CD1c-positive myeloid dendritic cell (primary cell): ENCODE data around the gene KRT14.
"Not testable (repeated sequence)": the region's sequence is repeated elsewhere in the genome, so short reads cannot be mapped to it uniquely, and the experiment has no call there.

Source experiments
- DNase-seq: peaks from one replicate; pipeline ENCODE4 v3.0.0-alpha.2; 2016; ENCODE audit errors: extremely low spot score

KRT14 gene

DNA sequence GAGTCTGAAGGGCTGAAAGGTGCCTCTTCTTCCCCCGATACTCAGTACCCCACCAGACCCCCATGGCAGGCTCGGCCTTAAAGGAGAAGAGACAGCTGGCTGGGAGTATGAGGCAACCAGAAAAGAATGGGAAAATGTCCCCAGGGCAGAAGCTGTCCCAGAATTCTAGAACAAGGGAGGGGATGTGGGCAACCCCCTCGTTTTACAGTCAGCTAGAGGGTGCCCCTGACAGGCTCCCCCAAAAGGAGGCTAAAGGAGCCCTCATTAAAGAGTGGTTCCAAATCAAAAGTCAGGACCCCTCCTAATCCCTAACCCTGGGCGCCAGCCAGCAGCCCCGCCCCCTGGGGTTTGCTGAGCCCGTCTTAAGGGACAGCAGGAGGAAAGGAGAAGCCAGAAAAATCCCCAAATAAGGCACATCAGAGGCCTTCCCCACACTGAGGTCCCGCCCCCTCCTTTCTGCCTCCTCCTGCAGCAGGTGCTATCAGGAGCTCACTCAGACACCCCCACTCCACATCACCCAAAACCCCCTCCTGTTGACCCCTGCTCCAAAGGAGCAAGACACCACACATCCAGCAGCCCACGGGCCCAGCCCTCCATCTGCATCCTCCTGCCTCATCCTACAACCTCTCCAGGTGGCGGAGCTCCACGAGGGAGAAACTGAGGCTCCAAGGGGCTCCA, 36.6 kb upstream of the KRT14 start:
- DNase-seq = not testable (repeated sequence)

DNA sequence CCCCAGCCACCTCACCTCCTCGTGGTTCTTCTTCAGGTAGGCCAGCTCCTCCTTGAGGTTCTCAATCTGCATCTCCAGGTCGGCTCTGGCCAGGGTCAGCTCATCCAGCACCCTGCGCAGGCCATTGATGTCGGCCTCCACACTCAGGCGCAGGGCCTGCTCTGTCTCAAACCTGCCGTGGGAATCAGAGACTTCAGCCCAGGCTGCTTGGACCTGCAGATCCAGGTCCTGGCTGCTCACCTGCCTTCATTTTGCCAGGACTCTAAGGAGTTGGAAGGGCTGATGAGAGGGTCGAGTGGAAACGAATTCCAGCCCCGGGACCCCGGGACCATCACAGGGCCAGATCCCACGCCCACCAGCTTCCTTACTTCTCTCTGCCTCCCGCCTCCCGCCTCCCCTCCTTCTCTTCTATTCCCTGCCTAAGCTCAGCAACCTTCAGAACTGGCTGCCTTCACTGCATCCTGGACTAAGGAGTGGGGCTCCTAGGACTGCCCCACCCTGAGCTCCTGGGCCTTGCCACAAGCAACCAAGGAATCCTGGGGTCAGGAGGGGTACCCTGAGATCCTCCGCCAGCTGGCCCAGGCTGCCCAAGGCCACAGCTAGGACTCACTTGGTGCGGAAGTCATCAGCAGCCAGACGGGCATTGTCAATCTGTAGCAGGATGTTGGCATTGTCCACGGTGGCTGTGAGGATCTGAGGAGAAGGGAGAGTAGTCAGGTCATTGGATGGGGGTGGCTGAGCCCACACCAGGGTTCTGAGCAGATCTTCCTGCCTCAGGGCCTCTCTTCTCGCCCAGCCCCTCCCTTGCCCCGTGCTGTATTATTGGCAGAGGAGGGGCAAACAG, 35.9 kb upstream of the KRT14 start:
- not testable (repeated sequence) for DNase-seq

DNA sequence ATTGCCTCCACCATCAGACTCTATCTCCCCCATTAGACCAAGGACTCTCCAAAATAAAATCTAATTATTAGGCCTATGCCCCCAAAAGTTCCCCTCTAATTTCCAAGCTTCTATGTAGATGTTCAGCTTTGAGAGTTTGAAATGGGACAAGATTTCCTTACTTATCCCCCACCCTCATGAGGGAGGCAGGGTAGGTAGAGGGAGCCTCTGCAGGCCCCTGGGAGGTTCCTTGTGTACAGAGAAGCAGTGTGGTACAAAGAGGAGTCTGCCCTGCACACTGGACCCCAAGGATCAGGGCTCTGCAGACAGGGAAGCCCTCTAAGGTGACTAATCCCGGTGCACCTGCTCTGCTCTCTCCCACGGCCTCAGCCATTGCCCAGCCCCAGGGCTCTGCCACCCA, 35.2 kb upstream of the KRT14 start:
- no peak for DNase-seq

DNA sequence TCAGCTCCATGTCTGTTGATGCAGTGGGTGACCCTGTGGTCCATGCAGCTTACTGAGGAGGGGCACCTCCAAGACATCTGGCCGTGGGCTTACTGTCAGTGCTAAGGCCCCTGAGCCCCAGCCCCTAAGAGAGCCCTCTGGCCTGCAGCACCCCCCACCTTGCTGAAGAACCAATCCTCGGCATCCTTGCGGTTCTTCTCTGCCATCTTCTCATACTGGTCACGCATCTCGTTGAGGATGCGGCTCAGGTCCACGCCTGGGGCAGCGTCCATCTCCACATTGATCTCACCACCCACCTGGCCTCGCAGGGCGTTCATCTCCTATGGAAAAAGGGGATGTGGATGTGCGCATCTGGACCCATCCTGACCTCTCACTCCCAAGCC, 34.7 kb upstream of the KRT14 start:
- DNase-seq = not testable (repeated sequence)

DNA sequence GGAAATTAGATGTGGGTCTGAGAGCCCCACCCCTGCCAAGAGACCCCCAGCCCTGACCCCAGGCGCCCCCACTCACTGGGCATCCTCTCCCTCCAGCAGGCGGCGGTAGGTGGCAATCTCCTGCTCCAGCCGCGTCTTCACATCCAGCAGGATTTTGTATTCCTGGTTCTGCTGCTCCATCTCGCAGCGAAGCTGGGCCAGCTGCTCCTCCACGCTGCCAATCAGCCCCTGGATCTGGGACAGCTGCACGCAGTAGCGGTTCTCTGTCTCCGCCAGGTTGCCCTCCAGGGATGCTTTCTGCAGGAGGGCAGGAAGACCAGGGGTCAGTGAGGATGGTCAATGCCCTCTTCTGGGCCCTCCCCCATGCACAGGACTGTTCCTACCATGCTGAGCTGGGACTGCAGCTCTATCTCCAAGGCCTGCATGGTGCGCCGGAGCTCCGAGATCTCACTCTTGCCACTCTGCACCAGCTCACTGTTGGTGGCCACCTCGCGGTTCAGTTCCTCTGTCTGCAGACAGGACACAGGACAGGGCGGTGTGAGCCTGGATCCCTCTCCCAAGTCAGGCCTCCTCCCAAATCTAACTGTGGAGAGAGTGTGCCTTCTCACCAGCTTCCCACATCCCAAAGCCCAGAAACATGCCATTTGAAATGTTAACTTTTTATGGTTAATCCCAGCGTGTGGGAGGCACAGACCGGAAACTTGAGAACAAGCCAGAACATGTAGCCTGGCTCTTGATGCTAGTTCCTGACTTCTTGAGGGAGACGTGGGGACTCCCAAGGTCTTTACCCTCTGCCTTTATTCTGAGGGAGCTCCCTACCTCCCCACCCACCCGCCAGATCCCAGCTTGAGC, 34.1 kb upstream of the KRT14 start:
- no peak for DNase-seq

DNA sequence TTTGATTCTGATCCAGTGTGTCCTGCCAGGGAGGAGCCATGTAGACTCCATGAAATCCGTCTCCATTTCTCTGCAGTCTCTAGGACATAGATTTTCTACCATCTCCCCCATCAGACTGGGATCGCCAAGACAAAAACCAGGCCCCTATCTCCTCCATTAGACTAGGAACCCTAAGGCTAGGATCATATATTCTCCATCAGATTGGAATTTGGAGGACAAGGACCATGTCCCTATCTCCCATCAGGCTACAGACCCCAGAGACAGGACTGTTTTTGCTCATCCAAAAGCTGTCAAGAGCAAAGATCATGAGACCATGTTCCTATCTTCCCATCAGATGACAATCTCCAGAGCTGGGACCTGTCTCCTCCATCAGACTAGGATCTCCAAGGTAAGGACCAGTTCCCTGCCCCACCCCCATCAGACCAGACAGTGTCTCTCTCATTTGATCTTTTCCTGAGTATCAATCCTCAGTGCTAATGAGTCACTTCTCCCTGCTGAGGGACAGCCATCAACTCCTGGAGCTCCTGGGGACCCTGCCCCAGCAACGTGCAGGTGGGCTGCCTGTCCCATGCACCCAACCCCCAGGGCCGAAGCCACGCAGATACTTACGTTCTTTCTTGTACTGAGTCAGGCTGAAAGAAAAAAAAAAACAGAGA, 33.4 kb upstream of the KRT14 start:
- DNase-seq = not testable (repeated sequence)

DNA sequence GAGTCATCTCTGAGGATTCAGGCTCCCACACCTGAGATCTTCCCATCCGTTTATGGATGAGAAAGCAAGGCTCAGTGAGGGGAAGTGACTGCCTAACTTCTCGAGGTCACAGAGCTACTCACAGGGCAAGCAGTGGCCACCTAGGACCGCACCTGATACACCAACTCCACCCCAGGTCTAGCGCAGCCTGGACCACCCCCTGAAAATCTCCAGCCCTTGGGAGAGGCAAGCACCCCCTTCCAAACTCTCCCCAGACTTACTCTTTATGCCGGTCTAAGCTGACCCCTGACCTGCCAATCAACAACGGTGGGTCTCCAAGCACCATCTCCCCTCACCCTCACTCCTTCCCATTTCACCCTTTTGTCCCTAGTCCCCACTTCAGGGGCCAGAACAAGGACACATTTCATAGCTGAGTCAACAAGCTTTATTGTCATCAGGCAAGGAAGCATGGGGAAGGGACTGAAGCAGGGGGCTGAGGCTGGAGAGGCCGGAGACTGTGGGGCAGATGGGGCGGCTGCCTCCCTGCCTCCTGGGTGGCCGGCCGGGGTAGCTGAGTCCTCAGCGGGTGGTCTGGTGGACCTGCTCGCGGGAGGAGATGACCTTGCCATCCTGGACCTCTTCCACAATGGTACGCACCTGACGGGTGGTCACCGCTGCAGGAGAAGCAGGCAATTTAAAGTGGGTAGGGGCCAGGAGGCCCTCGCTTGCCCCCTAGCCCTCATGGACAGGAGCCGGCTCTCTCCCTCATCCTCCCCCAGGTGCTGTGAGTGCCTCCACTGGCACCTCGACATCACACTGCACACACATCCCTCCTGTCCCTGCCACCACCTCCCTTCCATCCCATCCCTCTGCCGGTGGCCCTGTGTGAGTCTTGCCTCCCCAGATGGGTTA, 32.6 kb upstream of the KRT14 start:
- DNase-seq = no peak

DNA sequence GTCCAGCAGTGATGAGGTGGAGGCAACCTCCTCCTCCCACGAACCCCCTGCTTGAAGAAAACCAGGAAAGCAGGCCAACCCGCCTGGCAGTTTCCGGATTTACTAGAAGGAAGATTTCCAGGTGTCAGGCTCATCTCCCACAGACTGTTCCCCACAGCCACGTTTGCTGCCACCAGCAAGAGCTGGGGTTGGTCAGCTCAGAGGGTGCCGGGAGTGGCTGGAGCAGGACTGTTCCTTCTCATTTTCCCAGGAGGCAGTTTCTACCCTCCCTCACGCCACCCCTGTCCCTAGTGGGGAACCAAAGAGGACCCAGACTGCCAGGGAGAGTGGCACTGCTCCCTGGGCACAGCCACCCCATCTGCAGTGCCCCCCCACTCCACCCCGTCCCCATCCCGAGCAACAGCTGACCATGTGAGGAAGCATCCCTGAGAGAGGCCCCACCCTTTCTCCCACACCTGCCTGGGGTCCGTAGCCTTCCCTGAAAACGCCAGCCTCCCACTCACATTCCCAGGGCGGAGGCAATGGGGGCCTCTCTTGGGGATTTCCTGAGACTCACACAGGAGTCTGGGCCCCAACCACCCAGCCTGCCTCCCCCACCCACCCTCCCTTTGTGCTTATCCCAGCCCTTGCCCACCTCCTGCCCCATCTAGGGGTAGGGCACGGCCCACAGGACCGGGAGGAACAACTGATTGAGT, 31.8 kb upstream of the KRT14 start:
- no peak for DNase-seq

DNA sequence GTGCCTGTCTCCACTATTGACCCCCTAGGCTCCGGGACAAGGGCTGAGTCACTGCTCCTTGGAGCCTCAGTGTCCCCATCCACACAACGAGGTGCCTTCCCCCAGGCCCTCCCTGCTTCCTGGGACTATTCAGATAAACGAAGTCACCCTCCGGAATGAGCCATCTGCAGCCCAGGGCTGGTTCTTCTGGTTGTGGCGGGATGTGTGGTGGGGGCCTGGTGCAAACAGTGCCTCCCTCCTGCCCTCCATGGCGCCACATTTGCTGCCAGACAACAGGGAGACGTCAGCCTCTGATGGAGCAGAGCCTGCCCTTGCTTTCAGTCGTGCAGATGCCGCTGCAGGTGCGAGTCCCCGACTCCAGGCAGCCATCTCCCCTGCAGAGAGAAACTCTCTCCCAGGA, 31.0 kb upstream of the KRT14 start:
- no peak for DNase-seq

DNA sequence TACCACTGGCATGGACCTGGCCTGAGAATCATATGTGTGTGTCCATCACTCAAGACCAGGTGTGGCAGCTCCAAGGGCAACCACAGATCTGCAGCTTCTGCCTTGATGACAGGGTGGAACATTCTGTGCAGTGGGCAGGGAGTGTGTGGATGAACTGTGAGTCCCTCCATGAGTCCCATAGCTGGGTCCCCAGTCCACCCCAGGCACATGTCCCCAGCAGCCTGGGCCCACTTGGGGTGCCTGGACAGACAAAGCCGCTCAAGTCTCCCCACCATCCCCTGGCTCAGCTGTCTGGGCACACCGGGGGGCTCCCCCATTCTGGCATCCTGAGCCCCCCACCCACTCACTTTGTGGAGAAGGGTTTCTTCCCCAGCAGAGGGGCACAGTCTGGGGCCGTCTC, 30.4 kb upstream of the KRT14 start:
- DNase-seq = no peak

DNA sequence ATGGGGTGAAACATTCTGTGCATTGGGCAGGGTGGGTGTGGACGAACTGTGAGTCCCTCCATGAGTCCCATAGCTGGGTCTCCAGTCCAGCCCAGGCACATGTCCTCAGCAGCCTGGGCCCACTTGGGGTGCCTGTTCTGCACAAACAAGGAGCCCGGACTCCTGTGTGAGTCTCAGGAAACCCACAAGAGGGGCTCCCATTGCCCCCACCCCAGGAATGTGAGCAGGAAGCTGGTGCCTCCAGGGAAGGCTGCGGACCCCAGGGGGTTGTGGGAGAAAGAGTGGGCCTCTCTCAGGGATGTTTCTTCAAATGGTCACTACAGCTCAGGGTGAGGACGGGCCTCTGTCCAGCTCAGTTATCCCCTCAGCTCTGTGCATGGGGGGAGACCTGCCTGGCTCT, 29.8 kb upstream of the KRT14 start:
- DNase-seq = not testable (repeated sequence)

DNA sequence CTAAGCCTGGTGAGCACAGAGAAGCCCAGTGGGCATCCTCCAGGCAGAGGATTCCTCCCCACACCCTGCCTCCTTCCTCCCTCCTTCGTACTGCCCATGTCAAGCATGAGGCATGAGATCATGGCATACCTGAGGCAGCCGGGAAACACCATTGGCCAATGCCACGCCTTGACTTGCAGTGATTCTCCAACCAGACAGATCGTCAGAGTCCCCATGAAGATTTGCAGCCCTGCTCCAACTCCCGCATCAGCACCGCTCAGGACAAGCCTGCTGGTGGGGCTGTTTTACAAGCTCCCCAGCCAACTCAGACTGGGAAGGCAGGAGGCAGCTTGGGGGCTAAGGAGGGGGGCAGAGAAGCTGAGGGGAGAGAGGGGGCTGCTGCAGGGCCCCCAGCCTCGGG, 28.8 kb upstream of the KRT14 start:
- no peak for DNase-seq

DNA sequence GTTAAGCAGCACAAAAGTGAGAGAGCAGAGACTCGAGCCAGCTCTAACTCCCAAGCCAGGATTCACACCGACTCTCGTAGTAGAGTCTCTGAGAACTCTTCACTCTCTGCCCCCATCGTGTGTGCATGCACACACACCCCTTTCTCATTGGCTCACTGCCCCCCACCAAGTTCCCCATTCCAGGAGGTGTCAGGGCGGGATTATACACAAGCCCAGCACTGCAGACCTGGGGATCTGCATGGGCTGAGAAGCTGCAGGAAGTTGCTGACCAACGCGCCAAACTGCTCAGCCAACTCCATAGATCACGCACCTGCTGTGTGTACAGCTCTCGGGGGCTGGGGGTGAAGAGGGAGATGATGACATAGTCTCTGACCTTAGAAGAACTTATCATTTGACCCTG, 28.1 kb upstream of the KRT14 start:
- DNase-seq = not testable (repeated sequence)

DNA sequence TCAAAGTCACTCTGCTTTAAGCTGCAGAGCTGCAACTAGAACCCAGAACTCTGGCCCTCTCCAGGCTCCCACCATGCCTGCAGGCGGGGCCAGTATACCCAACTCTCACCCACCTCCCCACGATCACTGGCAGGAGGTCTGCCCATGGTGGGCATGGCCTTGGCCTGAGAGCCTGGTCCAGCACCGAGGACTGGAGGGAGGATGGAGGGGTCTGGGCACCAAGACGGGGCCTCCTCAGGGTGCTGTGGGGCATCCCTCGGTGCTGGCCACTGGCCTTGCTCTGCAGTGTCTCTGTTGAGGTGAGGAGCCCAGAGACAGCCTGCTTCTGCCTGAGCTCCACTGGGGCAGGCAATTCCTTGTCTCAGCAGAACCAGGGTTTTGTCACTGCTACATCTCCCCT, 27.4 kb upstream of the KRT14 start:
- DNase-seq = no peak

DNA sequence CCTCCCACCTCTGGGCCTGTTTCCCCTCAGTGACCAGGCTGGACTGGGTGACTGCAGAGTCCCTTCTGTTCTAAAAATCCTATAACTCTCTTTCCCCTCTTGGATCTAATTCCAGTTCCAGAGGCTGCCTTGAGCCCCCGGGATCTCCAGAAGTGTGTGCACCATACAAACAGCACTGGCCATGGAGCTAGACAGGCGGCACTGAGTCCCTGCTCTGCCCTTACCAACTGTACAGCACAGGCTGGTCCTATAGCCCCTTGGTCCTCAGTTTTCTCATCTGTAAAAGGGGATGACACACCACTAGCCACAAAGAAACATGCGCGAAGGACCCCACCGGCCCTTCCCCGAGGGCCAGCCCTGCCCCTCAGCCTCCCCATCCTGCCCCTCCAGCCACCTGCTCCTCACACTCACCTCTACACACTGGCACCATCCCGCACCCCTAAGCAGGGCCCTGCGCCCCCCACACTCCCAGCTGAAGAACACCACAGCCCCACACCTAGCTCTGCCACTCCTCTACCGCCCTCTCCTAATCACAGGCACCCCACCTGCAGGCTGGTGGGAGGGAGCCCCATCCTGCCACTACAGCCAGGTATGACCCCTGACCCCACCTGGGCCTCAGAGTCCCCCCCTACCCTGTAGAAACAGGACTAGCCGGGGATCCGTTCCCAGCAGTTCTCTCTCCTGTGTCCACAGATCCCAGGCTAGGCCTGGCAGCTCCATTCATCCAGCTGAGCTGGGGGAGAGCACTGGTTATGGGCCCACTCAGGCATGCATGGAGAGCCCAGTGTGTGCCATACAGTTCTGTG, 26.8 kb upstream of the KRT14 start:
- DNase-seq = no peak

DNA sequence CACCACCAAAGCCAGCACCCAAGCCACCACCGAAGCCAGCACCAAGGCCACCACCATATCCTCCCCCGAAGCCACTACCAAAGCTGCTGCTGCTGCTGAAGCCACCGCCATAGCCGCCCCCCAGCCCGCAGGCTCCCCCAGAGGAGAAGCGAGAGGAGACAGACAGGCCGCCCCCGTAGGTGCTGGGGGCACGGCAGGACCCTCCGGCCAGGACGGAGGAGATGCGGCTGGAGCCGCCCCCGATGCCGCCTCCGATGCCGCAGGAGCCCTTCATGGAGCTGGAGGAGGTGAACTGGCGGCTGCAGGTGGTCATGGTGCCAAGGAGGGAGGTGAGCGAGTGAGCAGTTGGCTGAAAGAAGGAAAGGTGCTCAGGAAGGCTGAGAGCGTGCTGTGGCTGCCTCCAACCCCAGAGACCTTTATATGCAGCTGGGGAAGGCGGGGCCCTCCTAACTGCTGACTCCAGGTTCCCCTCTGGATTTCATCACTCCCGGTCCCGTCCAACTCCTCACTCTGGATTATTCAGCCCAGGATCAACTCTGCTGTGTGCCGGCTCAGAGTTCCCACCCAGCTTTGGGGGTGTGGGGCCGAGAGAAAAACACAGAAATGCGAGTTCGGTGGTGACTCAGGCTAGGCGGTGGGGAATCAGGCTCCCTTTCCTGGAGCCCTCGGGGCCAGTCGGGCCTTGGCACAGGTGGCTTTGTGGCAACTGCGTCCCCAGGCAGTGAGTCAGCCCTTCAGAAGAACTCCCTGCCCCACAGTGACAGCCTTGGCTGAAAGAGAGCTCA, 25.9 kb upstream of the KRT14 start, which contains the start of gene KRT16:
Gene KRT16, minus strand, starts transcription at position 392 of the 785 bp plus-strand sequence. Its CDS starts 79 bp downstream, at position 313.
- peak; percentile 12 for DNase-seq

DNA sequence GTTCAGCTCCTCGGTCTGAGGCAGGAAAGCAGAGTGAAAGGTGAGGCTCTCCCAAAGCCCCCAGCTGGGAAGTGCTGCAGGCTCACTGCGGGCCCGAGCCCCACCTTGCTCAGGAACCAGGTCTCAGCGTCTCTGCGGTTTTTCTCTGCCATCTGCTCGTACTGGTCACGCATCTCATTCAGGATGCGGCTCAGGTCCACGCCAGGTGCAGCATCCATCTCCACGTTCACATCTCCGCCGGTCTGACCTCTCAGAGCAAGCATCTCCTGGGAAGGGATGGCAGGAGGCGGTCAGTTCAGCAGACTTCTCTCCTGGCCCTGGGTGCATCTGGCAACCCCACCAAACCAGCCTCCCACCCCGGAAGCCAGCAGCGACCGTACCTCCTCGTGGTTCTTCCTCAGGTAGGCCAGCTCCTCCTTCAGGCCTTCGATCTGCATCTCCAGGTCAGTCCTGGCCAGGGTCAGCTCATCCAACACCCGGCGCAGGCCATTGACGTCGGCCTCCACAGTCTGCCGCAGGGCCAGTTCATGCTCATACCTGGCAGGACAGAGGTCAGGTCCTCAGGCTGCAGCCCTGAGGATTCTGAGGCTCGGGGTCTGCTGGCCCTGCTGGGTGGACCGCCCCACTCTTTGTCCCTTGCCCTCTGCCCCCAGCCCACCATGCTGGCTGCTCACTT, 24.4 kb upstream of the KRT14 start:
- DNase-seq = no peak

DNA sequence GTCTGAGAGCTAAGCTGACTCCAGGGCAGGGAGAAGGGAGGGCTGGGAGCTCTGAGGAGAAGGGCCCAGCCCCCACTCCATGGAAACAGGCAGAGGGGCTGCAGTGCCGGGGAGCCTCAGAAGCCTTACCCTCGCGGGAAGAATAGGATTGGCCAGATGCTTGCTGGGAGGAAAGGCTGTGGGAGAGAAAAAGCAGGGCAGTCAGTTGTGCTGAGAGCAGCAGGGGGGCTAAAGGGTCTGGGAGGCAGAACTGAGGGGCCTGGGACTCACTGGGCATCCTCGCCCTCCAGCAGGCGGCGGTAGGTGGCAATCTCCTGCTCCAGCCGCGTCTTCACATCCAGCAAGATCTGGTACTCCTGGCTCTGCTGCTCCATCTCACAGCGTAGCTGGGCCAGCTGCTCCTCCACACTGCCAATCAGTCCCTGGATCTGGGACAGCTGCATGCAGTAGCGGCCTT, 23.4 kb upstream of the KRT14 start:
- not testable (repeated sequence) for DNase-seq
